HL-60 (cell line): ENCODE measurements around the gene CHSY1.

Experiments used
- CTCF ChIP-seq: IDR thresholded peaks from one replicate; pipeline ENCODE4 v1.5.1; 2011; ENCODE audit warnings: low read length, control low read depth, inconsistent platforms; ENCODE audit not compliant: insufficient read depth
- GABPA ChIP-seq: IDR thresholded peaks from 2 replicates; pipeline ENCODE4 v1.6.1; 2012; ENCODE audit warnings: low read depth
- POLR2AphosphoS5 ChIP-seq: IDR thresholded peaks from 2 replicates; pipeline ENCODE4 v1.6.1; 2012; ENCODE audit warnings: low read depth
- REST ChIP-seq: IDR thresholded peaks from 2 replicates; pipeline ENCODE4 v1.6.1; 2012; ENCODE audit warnings: low read depth; ENCODE audit not compliant: insufficient replicate concordance
- SPI1 ChIP-seq: IDR thresholded peaks from 2 replicates; pipeline ENCODE4 v1.6.1; 2012; ENCODE audit warnings: low read depth, mild to moderate bottlenecking, borderline replicate concordance

GRCh38 chr15:101190092-101190595 is 61.7 kb downstream of the CHSY1 start:
- TF ChIP-seq CTCF, result no peak
- no peak for TF ChIP-seq GABPA
- no peak for TF ChIP-seq REST
- no peak for TF ChIP-seq POLR2AphosphoS5
- no peak for TF ChIP-seq SPI1
